Measurements from ENCODE around the gene PLAGL1.

DNA sequence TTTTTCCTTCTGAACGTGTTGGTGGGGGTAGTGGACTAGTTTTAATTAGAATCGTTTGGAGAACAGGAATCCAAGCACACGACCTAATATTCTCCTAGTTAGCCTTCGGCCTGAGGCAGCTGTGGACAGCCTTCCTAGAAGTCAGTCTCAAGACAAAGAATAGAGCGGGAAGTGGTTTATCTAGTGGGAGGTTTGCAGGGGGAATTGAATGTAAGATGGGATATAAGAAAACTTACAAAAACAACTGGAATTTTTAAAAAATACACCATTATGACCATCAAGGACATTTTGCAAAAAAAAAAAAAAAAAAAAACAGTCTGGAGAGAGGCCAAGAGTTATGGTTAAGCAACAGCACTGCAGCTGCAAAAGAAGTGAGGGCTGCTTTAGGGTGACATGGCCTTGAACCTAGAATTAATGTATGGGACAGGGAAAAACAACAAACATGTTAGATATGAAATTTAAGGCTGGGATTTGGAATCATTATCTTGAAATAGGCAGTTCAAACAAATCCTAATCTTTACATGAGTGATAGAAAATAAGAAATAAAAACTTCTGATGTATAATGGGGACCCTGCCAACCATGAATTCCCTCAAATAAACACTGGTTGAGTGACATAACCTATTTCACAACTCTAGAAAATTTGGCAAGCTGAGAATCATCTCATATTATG, 40.2 kb downstream of the PLAGL1 start:
- TF ChIP-seq, protein P1, sequence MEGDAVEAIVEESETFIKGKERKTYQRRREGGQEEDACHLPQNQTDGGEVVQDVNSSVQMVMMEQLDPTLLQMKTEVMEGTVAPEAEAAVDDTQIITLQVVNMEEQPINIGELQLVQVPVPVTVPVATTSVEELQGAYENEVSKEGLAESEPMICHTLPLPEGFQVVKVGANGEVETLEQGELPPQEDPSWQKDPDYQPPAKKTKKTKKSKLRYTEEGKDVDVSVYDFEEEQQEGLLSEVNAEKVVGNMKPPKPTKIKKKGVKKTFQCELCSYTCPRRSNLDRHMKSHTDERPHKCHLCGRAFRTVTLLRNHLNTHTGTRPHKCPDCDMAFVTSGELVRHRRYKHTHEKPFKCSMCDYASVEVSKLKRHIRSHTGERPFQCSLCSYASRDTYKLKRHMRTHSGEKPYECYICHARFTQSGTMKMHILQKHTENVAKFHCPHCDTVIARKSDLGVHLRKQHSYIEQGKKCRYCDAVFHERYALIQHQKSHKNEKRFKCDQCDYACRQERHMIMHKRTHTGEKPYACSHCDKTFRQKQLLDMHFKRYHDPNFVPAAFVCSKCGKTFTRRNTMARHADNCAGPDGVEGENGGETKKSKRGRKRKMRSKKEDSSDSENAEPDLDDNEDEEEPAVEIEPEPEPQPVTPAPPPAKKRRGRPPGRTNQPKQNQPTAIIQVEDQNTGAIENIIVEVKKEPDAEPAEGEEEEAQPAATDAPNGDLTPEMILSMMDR (IDR thresholded peaks at IDR 0.05): no peak
- no peak for TF ChIP-seq POLR2AphosphoS5 (IDR thresholded peaks at IDR 0.05; ENCODE audit: low read depth, low read length)
